Natural killer cell (primary cell): ENCODE results near the gene MIP. TPM values are rescaled to one million over a fixed set of nuclear protein-coding genes. Genes with fewer than 3 reads are reported as not detected.
"Not testable (repeated sequence)": the region's sequence is repeated elsewhere in the genome, so short reads cannot be mapped to it uniquely, and the experiment has no call there.

Experiments used
- ATAC-seq, 3 donors: fragments of 150-1000 bp in 2 of 3; fragments of 200-7000 bp in 1 of 3; cut with Tn5 transposase; 1 replicate in 1 of 3; 2 replicates in 2 of 3; pipeline ENCODE4 v1.10.0; 2021; ENCODE audit warnings: mild to moderate bottlenecking in 2 of 3, moderate library complexity in 2 of 3
- DNase-seq, 2 donors: peaks; one replicate each; pipeline versions ENCODE4 v3.0.0 to v3.0.0-alpha.2; 2013 to 2021; ENCODE audit warnings: mixed read lengths in 1 of 2
- H3K27ac ChIP-seq: one replicate; pipeline ENCODE4 v1.5.1; 2013; ENCODE audit warnings: mild to moderate bottlenecking, low read length
- H3K27me3 ChIP-seq: one replicate; pipeline ENCODE4 v1.6.1; 2013; ENCODE audit warnings: low read length; ENCODE audit not compliant: control insufficient read depth, insufficient read depth
- H3K36me3 ChIP-seq: one replicate; pipeline ENCODE4 v1.6.1; 2013; ENCODE audit warnings: low read length; ENCODE audit not compliant: control insufficient read depth, insufficient read depth
- H3K4me1 ChIP-seq: one replicate; pipeline ENCODE4 v1.6.1; 2013; ENCODE audit warnings: low read length; ENCODE audit not compliant: control insufficient read depth, insufficient read depth
- H3K4me3 ChIP-seq: one replicate; pipeline ENCODE4 v1.5.1; 2013; ENCODE audit warnings: low read length
- H3K9me3 ChIP-seq: one replicate; pipeline ENCODE4 v1.6.1; 2013; ENCODE audit warnings: low read length; ENCODE audit not compliant: control insufficient read depth, insufficient read depth
- H3K27ac Mint-ChIP-seq, 2 donors: one replicate each; pipeline ENCODE4 v1.8.0; 2022; ENCODE audit warnings: mild to moderate bottlenecking in 2 of 2, mixed read lengths in 2 of 2, moderate library complexity in 1 of 2
- H3K27me3 Mint-ChIP-seq, 2 donors: one replicate each; pipeline ENCODE4 v1.8.0; 2022; ENCODE audit warnings: low read depth in 2 of 2, mixed read lengths in 2 of 2
- H3K36me3 Mint-ChIP-seq: one replicate; pipeline ENCODE4 v1.8.0; 2022; ENCODE audit warnings: mixed read lengths
- H3K4me1 Mint-ChIP-seq, 2 donors: one replicate each; pipeline ENCODE4 v1.8.0; 2022; ENCODE audit warnings: mixed read lengths in 2 of 2
- H3K4me3 Mint-ChIP-seq: one replicate; pipeline ENCODE4 v1.8.0; 2022; ENCODE audit warnings: mild to moderate bottlenecking, moderate library complexity, mixed read lengths
- H3K9me3 Mint-ChIP-seq, 2 donors: one replicate each; pipeline ENCODE4 v1.8.0; 2022; ENCODE audit warnings: mixed read lengths in 2 of 2
- WGBS: methylation state at CpG from one replicate; pipeline ENCODE4 v1.1.7; 2013; ENCODE audit warnings: missing lambda C conversion rate; ENCODE audit not compliant: insufficient coverage; 5-methylcytosine and 5-hydroxymethylcytosine counted together
- intact Hi-C: fragments of 100-400 bp; cut with micrococcal nuclease; formaldehyde crosslinking; loops from one replicate; pipeline ENCODE4 v1.14.2; 2022
- total RNA-seq, 4 donors: library from RNA; stranded (reverse); fragments of 120-200 nt in 1 of 4; gene quantifications; one replicate each; pipeline versions ENCODE4 v1.2.3 to v1.2.4, GENCODE V29; 2013 to 2022
- TF ChIP-seq, protein P1 (sequence below): fragments of 200-600 bp; IDR thresholded peaks from one replicate; pipeline ENCODE4 v1.8.0; 2022; ENCODE audit warnings: antibody characterized with exemption

The MIP gene
- total RNA-seq, 3 donors from 2014 or later (not counting 1 experiment from before 2014, with no cell fraction given): not detected

DNA sequence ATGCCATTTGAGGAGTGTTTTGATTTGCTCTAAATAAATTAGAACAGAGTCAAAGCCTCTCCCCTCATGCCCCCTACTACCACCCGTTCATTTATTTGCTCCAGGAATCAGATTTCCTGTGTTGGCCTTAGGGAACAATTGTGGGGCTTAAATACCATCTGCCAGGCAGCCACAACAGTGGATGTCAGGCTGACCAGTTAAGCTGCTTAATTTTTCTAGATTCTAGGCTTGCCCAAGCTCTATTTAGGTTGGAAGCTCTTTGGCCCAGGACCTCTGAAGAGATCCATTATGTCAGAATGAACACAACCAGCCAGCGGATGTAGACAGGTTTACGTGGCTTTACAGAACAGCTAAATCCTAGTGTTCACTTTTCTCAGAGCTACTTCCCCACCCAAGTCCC lies 4.2 kb downstream of the MIP start:
- Histone ChIP-seq H3K4me3 (no peak overlapping the region), H3K4me1 (peaks cover 13% of the 10 kb centered on the region), H3K27ac (no peak overlapping the region), H3K27me3 (no peaks in the 10 kb centered on the region), H3K9me3 (no peaks in the 10 kb centered on the region), H3K36me3 (no peaks in the 10 kb centered on the region)
- DNase-seq (no peak), ATAC-seq (no peak)
- TF ChIP-seq, protein P1, sequence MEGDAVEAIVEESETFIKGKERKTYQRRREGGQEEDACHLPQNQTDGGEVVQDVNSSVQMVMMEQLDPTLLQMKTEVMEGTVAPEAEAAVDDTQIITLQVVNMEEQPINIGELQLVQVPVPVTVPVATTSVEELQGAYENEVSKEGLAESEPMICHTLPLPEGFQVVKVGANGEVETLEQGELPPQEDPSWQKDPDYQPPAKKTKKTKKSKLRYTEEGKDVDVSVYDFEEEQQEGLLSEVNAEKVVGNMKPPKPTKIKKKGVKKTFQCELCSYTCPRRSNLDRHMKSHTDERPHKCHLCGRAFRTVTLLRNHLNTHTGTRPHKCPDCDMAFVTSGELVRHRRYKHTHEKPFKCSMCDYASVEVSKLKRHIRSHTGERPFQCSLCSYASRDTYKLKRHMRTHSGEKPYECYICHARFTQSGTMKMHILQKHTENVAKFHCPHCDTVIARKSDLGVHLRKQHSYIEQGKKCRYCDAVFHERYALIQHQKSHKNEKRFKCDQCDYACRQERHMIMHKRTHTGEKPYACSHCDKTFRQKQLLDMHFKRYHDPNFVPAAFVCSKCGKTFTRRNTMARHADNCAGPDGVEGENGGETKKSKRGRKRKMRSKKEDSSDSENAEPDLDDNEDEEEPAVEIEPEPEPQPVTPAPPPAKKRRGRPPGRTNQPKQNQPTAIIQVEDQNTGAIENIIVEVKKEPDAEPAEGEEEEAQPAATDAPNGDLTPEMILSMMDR: no peak
- Mint-ChIP-seq H3K27me3 (peaks cover 0 to 5% of the 10 kb centered on the region in 2 donors), H3K4me3 (peak overlapping the region; percentile 95), H3K36me3 (no peaks in the 10 kb centered on the region), H3K9me3 (no peaks in the 10 kb centered on the region), H3K4me1 (peaks cover 14 to 19% of the 10 kb centered on the region in 2 donors), H3K27ac (peak overlapping the region in 1 of 2 donors; percentile 95)
- intact Hi-C loops: no loop called here
- 98% methylated on average over 3 of the region's 3 CpGs for WGBS

DNA sequence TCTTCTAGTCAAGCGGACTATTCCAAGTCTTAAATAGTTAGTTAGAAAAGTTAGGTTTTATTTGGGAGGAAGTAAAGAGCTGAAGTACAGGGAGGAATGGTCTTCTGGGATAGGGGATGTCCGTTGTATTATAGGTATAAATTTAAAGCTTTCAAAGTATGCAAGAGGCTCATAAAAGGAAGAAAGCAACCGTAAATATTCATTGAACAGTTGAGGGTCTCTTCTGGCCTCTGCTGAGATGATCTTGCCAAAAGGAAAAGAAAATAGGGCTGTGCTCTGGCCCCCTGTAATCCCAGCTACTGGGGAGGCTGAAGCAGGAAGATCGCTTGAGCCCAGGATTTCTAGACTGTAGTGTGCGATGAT lies 4.9 kb downstream of the MIP start:
- Histone ChIP-seq H3K27me3 (no peaks in the 10 kb centered on the region), H3K36me3 (no peaks in the 10 kb centered on the region), H3K27ac (peak overlapping the region; percentile 75), H3K4me3 (peak overlapping the region; percentile 95), H3K9me3 (no peaks in the 10 kb centered on the region), H3K4me1 (peaks cover 13% of the 10 kb centered on the region)
- intact Hi-C loops: loop anchor here (2.0 kb wide), 1 partner anchor 19 kb away; the partner anchor contains the start of gene SPRYD4
- H3K36me3 Mint-ChIP-seq: no peaks in the 10 kb centered on the region
- peaks cover 0 to 3% of the 10 kb centered on the region in 2 donors for H3K27me3 Mint-ChIP-seq
- TF ChIP-seq, protein P1: no peak
- H3K4me1 Mint-ChIP-seq: peaks cover 14 to 22% of the 10 kb centered on the region in 2 donors
- no peaks in the 10 kb centered on the region for H3K9me3 Mint-ChIP-seq
- no peak for ATAC-seq
- peak overlapping the region; percentile 87 to 95 for H3K27ac Mint-ChIP-seq
- 41% methylated on average over 4 of the region's 5 CpGs for WGBS
- DNase-seq: no peak
- H3K4me3 Mint-ChIP-seq: peak overlapping the region; percentile 95

DNA sequence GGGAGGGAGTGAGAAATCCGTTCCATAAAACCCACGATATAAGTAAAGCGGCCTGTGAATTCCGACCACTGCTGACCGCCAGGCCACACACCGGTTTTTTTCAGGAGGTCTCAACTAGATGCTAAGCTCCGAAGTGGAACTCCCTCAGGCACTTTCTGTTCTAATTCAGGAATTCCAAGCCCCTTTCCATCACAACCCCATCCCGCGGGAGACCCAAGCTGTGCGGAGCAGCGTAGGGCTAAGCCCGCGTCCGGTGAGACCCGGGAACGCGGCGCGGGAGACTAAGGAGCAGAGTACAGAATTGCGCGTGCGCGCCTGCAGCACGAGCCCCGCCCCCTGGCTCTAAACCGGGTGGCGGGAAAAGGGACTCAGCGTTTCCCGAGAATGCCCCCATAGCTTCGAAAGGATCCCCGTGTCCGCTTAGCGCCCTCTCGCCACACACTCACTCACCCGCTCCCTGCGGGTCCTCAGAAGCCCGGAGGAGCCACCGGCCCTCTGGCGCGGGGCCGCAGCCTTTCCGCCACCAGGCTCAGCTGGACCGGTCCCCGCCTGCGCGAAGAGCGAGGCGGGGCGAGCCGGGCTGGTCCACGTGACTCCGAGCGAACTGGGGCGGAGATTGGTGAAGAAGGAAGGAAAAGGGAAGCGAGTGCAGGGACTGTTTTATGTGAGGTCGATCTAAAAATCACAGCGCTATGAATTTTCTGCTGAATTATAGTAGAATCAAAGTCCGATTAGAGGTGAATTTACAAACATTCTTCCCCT lies 5.4 kb downstream of the MIP start, which contains the start of gene TIMELESS:
TIMELESS (minus strand) TSS at position 567 of the 762 bp plus-strand sequence. CDS start 15,256 bp downstream, outside the sequence.
- Mint-ChIP-seq H3K27ac (peak within 1 kb of the TSS; percentile 87 to 95), H3K4me1 (peaks cover 14 to 23% of the 10 kb centered on the region in 2 donors), H3K4me3 (peak within 1 kb of the TSS; percentile 95), H3K27me3 (peaks cover 0 to 3% of the 10 kb centered on the region in 2 donors), H3K9me3 (no peaks in the 10 kb centered on the region), H3K36me3 (no peaks in the 10 kb centered on the region)
- ATAC-seq (peak; percentile 95 to 97 (median 97)), DNase-seq (peak; percentile 83 to 93)
- peak within 1 kb of the TSS; percentile 75 for H3K27ac ChIP-seq
- peak within 1 kb of the TSS; percentile 95 for H3K4me3 ChIP-seq
- peaks cover 13% of the 10 kb centered on the region for H3K4me1 ChIP-seq
- under 1% methylated on average over 56 of the region's 58 CpGs for WGBS
- H3K9me3 ChIP-seq: no peaks in the 10 kb centered on the region
- no peaks in the 10 kb centered on the region for H3K27me3 ChIP-seq
- no peaks in the 10 kb centered on the region for H3K36me3 ChIP-seq
- TF ChIP-seq, protein P1: no peak
- intact Hi-C loops: loop anchor here (2.0 kb wide), 1 partner anchor 20 kb away; the partner anchor contains the start of gene SPRYD4

DNA sequence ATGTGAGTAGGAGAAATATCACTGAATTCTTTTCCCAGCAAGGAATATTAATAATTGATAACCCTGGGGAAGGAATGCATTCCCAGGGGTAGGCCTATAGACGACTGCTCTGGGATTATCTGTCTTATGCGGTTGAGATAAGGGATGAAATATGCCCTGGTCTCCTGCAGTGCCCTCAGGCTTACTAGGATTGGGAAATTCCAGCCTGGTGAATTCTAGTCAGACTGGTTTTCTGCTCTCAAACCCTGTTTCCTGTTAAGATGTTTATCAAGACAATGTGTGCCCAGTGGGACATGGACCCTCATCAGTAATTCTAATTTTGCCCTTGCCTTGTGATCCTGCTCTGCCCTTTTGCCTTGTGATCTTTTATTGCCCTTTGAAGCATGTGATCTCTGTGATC lies 11.2 kb downstream of the MIP start:
- H3K36me3 Mint-ChIP-seq, H3K4me3 Mint-ChIP-seq, intact Hi-C loops, H3K9me3 ChIP-seq, DNase-seq, H3K27ac ChIP-seq, H3K4me1 ChIP-seq, H3K4me3 ChIP-seq, H3K27ac Mint-ChIP-seq, ATAC-seq, H3K36me3 ChIP-seq, H3K27me3 Mint-ChIP-seq, H3K9me3 Mint-ChIP-seq, H3K27me3 ChIP-seq, H3K4me1 Mint-ChIP-seq: not testable (repeated sequence)
- 96% methylated on average over 2 of the region's 2 CpGs for WGBS
